ENCODE results near the gene IFITM2.

DNA sequence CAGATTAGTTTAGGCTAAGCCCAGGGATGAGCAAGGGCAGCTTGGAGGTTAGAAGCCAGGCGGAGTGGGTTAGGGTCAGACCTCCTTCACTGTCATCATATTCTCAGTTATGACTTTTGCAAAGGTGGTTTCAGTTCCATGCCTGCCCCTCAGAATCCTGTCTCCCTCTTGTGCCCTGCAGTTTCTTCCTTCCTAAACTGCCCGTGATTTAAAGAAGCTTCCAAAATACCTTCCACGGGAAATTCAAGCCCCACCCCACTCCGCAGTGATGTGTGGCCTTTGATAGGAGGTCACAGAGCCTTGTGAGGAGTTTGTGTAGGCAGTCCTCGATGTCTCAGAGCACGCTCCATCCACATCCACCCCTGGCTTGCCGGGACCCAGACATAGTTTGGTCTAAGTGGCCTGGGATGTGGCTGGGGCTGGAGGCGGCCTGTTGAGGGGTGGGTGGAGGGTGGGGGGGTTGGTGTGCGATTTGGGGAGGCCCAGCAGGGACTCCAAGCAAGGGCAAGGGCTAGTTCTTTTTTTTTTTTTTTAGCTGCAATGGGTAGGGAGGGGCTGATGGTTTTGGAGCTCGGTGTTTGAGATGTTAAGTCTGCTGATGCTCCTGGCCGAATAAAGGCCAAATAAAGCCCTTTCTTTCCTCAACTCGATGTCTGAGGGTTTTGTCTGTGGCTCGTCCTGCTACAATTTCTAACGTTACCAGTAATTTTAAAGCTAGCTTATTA is 4.6 kb downstream of the IFITM2 start:
- TF ChIP-seq POLR2A (IDR thresholded peaks at IDR 0.05; ENCODE audit: low read depth, low read length): no peak
- TF ChIP-seq POLR2AphosphoS5 (IDR thresholded peaks at IDR 0.05; ENCODE audit: low read depth, low read length): no peak
- TF ChIP-seq TAF1 (IDR thresholded peaks at IDR 0.05; ENCODE audit: low read depth, low read length): no peak

Data from GM12891 (cell line).